IPS-NIHi7 (cell line): ENCODE measurements around the gene SYTL5.
A peak's percentile ranks its signal among the peaks of the same experiment; 100 is the strongest.

ENCODE experiments used
- DNase-seq: peaks from one replicate; pipeline ENCODE4 v3.0.0; 2012; ENCODE audit warnings: mixed read lengths; ENCODE audit errors: extremely low spot score

SYTL5 gene

DNA sequence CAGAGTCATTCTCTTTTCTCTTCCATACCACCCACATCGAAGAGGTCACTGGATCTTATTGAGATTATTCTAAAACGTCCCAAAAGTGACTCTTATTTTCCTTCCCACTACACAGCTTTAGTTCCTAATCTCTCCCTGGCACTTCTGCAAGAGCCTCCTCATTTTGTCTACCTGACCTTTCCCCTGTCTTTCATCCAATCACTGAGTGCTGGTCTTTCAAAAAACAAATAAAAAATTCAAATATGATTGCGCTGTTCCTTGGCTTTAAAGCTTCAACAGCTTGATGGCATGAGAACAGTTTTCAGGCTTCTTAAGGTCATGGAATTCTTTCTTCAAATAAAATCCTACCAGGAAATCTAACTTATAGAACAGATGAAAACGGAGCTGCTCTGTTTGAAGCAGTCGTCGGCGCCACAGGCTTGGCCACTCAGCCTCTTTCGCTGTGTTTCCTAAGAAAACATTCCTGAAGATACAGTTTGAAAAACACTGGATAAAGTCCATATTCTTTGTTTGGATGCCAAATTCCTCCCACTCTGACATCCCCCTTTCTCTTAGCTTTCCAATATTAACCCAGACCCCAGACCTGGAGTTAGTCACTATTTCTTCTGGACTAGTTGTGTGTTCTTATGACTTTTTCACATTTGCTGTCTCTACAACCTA lies 12.5 kb downstream of the SYTL5 start:
- DNase-seq, result no peak

DNA sequence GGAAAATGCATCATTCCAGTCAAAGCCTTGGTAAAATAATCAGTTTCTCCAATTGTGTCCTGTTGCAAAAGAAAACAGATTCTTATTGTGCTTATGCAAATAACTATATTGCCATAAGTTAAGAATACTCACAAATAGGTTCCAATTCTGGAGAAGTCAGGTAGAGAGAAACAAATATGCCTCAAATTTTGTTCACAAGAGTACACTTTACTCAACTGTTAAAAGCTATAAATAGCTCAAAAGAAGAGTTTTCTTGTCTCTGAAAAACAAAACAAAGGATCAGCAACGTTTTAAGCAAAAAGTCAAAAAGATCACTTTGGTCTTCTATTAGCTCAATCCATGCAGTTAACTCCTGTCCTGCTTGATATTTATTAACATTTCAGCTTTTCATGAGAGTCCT lies 21.9 kb downstream of the SYTL5 start:
- no peak for DNase-seq

DNA sequence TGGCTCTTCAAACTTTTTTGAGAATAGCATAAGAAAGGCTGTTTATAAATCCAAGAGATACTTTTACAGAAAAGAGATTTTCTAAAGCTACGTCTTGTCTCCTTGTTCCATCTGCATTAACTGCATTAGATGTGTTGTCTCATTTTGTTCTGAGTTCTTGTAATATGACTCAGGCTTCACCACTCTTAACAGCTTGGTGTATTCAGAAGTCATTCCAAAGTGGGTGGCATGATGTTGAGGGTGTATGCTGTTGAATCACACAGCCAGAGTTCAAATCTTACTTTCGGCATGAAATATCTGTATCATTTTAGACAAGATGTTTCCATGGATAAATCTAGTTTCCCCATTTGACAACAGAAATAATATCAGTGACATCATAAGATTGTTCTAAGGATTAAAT lies 30.1 kb downstream of the SYTL5 start:
- no peak for DNase-seq

DNA sequence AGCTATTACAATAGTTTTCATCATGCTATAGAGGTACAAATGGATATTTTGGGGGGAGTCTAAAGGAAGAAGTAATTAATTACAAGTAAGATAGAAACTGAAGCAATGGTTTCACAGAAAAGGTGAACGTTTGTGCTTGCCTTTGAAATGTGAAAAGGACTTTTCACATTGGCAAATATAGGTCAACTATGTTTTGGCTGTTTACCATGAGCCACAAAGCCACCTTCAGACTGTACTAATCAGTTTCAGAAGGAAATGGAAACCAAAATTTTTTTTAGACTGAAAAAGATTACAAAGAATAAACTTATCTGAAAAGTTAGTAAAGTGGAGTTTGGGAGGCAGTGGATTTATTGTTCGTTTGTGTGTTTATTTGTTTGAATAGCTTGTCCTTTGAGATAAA lies 32.1 kb downstream of the SYTL5 start:
- no peak for DNase-seq

DNA sequence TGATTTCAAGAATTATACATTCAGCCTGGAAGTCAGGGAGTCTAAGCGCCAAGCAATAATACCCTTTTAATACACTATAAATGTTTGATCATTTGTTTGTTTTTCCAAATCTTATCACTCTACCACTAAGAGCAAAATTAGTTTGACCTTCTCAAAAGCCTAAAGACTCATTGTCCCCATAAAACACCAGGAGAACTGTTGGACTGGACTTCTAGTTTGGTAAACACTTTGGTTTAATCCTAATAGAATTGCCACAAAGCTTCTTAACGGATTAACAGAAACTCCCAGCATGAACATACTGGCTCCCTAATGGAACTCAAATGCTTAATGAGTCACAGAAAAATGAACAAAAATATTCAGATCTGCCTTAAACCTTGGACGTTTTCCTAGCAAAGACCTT lies 34.9 kb downstream of the SYTL5 start:
- DNase-seq, result no peak

DNA sequence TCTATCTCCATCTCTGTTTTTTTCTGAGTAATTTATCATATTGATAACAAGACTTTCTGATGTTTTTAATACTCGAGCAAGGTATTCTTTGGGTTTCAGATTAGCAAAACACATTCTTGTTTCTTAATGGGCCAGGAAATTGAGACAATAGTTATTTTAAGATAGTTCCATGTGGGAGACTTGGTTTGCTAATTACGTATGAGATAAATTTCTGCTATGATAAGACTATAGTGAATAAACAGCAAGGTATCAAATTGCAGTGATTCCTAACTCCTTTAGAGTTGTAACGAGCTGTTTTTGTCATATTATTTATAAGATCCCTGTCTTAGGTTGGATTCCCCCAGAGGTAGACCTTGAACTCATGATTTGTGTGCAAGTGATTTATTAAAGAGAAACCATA lies 38.3 kb downstream of the SYTL5 start:
- DNase-seq, result no peak

DNA sequence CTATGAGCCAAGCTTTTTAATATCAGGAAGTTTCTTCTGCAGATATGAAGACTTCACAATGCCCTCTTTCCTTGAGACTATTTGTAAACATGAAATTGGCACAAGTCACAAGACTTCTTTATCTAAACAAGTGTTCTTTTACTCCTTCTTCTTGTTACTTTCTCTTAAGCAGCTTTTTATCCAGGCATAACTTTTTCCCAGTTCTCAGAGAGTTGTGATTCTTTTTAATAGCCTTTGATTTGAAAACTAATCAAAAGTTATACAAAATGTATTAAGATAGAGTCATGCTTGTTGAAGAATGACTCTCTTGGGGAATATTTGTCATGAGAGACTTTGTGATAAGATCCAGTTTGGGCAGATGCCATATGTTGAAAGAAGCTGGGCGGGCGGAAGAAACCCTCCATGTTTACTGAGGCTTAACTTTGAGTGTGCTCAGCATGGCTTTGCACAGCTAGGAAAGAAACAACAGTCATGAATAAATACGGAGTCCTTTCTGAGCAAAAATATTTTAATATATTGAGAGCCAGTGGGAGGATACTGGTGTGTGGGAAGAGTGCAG lies 39.3 kb downstream of the SYTL5 start:
- DNase-seq, result no peak

DNA sequence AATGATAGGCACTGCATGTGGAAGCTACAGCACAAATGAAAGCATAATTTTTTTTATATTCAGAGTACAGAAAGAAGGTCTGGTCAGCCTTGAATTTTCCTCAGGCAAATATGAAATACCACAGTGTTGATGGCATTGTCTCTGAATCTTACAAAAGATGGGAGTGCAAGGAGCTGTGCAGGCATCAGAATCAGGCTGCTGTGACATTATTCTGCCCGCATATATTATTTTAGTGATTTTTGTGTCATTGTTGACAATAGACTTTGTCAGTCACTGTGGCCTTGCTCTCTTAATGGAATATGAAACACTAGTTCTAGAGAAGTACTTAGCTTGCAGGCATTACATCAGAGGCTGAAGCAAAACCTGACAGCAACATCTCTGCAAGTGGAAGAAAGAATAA lies 42.5 kb downstream of the SYTL5 start:
- no peak for DNase-seq

DNA sequence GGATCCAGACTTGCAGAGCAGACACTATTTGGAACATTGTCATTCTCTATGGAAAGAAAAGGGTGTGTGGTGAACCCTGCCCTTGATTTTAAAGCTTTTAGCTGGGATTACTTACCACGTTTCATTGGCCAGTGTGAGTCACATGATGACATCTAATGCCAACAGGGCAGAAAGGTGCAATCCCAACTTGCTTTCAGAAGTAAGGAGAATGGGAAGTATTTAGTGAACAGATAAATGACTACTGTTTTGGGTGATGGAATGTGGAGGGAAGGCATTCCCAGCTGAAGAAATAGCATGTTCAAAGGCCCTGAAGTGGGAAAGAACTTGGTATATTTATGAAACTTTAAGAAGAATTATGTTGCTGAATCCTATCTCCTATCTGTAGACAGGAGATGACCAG lies 44.5 kb downstream of the SYTL5 start:
- no peak for DNase-seq

DNA sequence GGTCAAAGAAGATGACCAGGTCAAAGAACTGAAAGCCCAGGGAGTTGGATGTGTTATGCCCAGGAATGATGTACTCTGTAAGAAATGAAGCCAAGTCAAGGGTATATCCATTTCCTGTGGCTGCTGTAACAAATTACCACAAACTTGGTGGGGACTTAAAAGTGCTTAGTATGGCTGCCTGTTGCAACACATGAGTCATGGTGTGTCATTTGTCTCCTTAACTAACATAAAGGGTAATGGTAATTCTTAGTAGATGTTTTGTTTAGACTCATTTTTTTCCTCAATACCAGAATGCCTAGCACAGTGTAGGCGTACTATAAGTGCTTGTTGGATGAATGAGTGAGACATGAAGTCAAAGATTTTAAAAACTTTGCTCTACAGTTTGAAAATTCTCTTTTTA lies 45.7 kb downstream of the SYTL5 start:
- DNase-seq, result no peak

DNA sequence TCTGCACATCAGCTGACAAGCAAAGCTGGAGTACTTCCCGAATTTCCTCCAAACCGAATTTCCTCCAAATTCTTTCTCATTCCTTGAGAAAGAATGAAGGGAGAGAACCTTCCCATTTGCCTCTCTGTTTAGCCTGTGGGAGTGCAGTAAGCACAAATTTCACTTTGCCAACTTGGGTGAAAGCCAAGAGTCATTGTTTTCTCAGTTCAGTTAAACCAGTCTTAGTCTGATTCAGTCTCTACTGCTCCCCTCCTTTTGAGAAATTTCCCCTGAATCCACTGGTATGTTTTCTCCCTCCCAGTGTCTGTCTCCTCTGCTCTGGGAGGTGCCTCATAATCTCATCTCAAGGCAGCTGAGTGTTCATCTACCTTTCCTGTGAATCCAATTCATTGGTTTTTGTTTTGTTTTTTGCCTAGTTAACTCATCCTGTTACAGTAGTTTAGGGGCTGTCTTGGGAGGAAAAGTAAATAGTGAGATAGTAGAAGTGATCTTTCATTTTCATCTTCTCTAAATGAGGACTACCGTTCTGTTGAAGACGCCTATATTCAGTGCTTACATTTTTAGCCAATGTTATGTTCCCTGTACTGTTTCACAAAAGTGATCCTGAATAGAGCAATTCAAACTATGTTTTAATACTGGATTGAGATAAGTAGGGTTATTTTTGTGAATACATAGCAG lies 49.0 kb downstream of the SYTL5 start:
- no peak for DNase-seq

DNA sequence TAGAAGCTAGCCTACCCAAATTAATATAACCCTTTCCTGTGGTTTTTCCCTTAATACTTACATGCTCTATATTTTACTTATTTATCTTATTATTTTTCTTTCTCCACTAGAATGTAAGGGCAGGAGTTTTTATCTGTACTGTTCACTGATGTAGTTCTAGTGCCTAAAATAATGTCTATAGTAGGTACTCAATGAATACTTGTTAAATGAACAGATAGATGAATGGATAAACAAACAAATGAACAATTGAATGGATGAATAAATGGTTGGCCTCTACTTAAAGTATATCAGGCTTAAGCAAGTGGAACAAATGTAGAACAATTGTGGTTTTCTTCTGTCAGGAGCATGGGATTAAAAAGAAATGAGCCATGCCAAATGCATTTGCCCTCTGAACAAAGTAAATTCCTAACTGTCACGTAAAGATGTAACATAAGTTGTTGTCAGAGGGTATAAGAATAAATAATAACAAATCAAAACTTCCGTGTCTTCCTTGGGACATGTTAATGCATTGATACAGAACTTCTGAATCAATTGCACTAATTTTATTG lies 54.1 kb downstream of the SYTL5 start:
- DNase-seq, result no peak

DNA sequence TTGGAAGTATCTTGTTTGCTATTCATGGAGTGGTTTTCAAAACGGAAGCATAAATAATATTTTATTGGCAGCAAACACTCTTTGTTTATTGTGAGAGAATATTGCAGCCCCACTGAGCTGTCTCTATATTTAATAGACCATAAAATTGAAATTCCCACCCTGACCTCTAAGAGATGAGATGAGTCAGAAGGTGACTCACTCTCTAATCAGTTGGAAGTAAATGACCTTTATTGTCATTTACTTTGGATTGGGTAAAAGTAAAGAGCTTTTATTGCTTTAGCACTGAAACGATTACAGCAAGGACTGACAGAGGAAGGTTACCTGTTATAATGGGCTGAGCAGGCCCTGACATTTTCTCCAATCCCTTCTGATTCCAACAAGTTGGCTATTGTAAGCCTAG lies 55.0 kb downstream of the SYTL5 start:
- DNase-seq, result peak; percentile 36

DNA sequence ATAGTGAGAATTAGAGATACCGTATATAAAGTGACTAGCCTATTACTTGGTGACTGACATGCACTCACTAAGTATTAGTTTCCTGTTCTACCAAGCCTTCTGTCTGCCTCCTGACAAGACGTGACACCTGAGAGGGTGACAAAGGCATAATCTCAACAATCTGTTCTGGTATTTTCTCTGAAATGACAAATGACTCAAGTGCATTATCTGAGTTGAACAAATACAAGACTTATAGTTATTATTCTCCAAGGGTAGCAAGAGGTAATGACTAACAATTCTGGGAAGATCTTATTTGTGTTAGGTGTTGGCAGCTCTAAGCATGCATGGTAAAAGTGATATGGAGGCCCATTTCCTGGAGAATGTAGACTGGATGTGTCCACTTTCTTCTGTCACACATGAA lies 60.6 kb downstream of the SYTL5 start:
- no peak for DNase-seq

DNA sequence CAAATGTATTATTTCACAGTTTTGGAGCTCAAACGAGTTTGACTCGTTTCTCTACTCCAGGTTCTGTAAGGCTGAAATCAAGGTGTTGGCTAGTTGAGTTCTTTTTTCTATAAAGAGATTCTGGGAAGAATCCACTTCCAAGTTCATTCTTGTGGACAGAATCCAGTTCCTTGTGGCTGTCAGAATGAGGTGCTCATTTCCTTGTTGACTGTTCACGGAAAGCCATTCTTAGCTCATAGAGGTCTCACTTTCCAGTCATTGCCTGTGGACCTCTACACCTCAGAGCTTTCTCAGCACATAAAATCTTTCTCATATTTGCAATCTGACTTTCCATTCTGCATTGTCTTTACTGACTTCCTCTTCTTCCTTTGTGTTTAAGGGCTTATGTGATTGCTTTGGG lies 62.9 kb downstream of the SYTL5 start:
- no peak for DNase-seq

DNA sequence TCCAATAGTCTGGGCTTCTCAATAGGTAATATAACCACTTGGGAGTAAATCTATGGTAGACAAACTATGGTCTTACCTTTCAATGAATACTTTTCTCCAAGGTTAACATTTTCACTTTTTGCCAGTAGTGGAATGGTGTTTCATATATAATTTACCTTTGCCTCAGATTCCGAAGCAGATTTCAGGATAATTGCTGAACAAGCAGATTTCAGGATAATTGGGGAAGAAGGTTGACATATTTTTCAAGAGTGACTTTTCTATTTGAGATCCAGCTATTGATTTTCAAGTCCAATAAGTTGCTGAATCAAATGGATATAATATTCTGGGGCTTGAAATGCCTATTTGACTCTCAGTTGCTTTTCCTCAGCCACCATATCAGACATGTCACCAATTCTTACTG lies 63.6 kb downstream of the SYTL5 start:
- no peak for DNase-seq

DNA sequence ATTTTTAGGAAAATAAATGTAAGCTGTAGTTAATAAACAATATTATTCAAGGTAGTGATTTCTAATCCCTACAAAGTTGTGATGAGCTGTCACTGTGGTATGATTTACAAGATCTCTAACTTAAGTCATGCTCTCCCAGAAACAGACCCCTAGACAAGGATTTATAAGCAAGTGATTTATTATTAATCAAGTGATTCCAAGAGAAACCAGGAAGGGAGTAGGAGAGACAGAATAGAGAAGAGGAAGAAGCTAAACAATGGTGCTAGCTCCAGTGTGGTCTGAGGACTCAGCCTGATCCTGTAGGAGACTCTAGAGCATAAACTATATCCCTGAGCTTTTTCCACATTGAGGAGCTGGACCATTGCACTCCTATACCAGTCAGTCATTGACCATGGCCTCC lies 73.1 kb downstream of the SYTL5 start:
- no peak for DNase-seq

DNA sequence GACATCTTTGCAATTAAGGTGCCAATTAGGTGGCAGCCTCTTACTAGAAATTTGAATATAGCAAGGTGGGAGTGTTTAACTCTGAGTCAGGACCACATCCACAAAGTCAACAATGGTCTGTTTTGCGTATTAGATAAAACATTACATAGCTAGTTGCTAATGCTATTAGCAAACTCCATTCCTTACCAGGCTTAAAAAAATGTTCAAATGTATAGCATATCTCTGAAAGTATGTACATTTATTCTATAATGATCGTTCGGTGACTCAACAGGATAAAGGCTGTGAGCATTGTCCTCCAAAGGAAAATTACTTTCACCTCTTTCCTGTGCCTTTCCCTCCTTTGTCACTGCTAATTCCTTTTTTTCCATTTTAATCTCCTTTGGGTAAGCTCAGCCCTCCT lies 74.5 kb downstream of the SYTL5 start:
- no peak for DNase-seq

DNA sequence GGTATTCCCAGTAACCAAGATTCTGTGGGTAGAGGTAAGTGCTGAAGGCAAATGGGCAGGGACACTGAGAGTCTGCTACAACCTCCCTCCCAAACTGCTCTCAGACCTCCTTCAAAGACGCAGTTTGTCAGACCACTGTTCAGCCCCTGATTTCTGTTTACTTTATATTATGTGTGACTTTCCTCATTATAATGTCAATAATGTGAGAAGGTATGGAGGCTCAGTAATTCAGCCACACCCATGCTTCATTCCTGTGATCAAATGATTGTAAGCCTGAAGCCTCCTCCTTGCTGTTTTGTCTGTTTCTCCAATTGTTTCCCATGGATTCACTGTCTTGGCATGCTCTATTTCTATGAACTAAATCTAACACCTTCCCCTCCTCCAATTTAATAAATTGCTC lies 75.6 kb downstream of the SYTL5 start:
- DNase-seq, result no peak

DNA sequence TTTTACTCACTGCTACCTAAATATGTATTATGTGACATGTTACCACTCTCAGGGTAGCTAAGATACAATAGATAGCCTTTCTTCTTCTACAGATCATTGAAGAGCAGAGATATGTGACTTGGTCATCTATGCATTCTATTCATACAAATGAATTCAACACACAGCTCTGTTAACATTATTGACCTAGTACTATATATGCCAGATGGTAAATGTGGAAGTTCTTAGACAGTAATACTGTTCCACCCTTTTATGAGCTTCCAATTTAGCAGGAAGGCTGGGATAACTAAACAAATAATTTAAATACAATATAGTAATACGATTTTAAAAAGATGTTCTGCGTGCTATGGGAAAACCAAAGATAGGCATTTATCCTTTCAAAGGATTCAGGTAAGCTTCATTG lies 76.0 kb downstream of the SYTL5 start:
- no peak for DNase-seq

DNA sequence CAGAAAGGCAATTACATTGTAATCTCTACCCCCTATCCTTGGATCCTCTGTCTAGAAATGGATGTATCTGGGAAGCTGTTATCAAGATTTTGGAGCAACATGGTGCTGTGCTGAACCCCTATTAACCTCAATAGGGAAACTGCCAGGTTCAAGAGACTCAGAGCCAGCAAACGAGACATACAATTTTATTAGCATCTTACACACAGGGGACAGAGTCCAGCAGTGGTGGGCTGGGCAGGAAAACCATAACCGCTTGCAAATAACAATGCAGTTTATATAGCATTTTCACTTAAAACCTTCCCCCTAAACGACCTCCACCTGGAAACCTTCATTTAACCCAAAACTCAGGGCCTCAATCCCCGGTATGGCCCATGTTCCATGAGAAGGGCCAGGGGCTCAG lies 79.5 kb downstream of the SYTL5 start:
- DNase-seq, result no peak

DNA sequence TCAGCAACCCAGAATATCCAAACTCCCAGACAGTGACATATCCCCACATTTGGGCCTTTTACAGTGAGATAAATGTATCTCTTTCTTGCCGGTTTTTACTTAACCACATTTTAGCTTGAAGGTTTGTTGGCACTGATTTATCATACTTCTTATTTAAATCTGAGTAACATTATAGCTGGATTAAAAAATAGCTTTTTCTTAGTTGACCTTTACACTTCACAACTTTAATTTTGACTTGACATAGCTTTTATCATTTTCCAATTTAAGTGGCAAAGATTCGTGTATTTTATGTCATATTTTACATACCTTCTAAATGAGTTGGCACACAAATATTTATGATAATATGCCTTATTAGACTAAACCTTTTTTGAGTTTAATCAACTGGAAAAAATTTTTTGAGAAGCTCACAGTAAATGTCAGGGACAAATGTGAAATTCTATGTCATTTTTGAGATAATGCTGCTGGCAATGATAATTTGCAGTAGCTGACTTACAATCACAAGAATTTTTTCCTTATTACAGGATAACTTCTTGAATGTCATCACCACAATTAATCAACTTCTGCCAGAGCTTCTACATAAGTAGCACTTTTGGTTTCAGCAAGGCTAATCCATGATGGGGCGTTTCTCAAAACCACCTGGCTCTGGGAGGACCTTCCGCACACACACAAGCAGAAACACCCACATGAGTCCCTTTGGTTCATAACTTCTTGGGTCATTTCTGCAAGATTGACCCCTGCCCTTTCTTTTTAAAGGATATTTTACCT lies 80.3 kb downstream of the SYTL5 start:
- DNase-seq, result no peak

DNA sequence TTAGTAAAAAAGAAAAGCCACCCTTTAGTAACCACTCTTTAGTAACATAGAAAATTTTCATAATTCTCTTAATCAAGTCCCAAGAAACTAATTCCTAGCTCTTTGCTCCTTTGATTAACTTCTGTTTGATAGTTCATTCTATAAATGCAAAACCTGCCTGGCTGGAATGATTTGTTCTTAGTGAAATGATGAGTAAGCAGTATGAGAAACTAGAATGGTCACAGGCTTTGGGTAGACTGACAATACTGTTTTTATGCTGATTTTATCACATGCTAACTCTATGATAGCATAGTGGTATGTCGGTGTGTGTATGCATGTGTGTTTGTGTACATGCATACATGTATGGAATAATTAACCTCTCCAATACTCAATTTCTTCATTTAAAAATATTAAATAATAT lies 81.2 kb downstream of the SYTL5 start:
- no peak for DNase-seq
